GM23338 (cell line): ENCODE measurements around the gene GPR146. TPM values are rescaled to one million over a fixed set of nuclear protein-coding genes. Genes with fewer than 3 reads are reported as not detected.

Experiments
- ATAC-seq: fragments of 200-7000 bp; cut with Tn5 transposase; 3 replicates; pipeline ENCODE4 v1.9.1; 2020
- DNase-seq: peaks from one replicate; pipeline ENCODE4 v3.0.0-alpha.2; 2015; ENCODE audit warnings: low spot score
- H2AFZ ChIP-seq: fragments of 200-600 bp; sonication (generic); 2 replicates; pipeline ENCODE4 v1.8.0; 2016; ENCODE audit warnings: antibody characterized with exemption, mild to moderate bottlenecking, moderate library complexity
- H3F3A ChIP-seq: fragments of 200-600 bp; sonication (generic); replicated peaks from 2 replicates; pipeline ENCODE4 v1.8.0; 2017; ENCODE audit warnings: antibody characterized with exemption, mixed run types, low read depth
- H3K27ac ChIP-seq: fragments of 200-600 bp; sonication (generic); 2 replicates; pipeline ENCODE4 v1.6.1; 2016; ENCODE audit warnings: low read depth
- H3K27me3 ChIP-seq: fragments of 200-600 bp; sonication (generic); 2 replicates; pipeline ENCODE4 v1.8.0; 2016; ENCODE audit warnings: mild to moderate bottlenecking, mixed run types, moderate library complexity; ENCODE audit not compliant: insufficient read depth
- H3K36me3 ChIP-seq: fragments of 200-600 bp; sonication (generic); 2 replicates; pipeline ENCODE4 v1.8.0; 2016; ENCODE audit warnings: mild to moderate bottlenecking; ENCODE audit not compliant: insufficient read depth
- H3K4me1 ChIP-seq: fragments of 200-600 bp; sonication (generic); 2 replicates; pipeline ENCODE4 v1.8.0; 2016; ENCODE audit warnings: mild to moderate bottlenecking, moderate library complexity; ENCODE audit not compliant: insufficient read depth
- H3K4me2 ChIP-seq: fragments of 200-600 bp; sonication (generic); 2 replicates; pipeline ENCODE4 v1.7.1; 2017; ENCODE audit warnings: mixed run types
- H3K4me3 ChIP-seq: fragments of 200-600 bp; sonication (generic); 2 replicates; pipeline ENCODE4 v1.6.1; 2016; ENCODE audit warnings: mixed run types
- H3K79me2 ChIP-seq: fragments of 200-600 bp; sonication (generic); replicated peaks from 2 replicates; pipeline ENCODE4 v1.8.0; 2017; ENCODE audit warnings: mild to moderate bottlenecking; ENCODE audit not compliant: insufficient read depth
- H3K9me2 ChIP-seq: fragments of 200-600 bp; sonication (generic); 2 replicates; pipeline ENCODE4 v1.8.0; 2017; ENCODE audit not compliant: insufficient read depth
- H4K20me1 ChIP-seq: fragments of 200-600 bp; sonication (generic); replicated peaks from 2 replicates; pipeline ENCODE4 v1.8.0; 2017; ENCODE audit warnings: mild to moderate bottlenecking; ENCODE audit not compliant: insufficient read depth
- H3K27ac Mint-ChIP-seq: 2 replicates; pipeline ENCODE4 v1.8.0; 2020; ENCODE audit warnings: inconsistent platforms, mild to moderate bottlenecking, moderate library complexity, mixed read lengths
- H3K27me3 Mint-ChIP-seq: 3 replicates; pipeline ENCODE4 v1.8.0; 2022; ENCODE audit warnings: low read depth, mild to moderate bottlenecking, moderate library complexity, mixed read lengths, inconsistent platforms; ENCODE audit not compliant: insufficient read depth, poor library complexity
- H3K36me3 Mint-ChIP-seq: 3 replicates; pipeline ENCODE4 v1.8.0; 2021; ENCODE audit warnings: low read depth, mild to moderate bottlenecking, inconsistent platforms, moderate library complexity, mixed read lengths
- H3K4me1 Mint-ChIP-seq: 3 replicates; pipeline ENCODE4 v1.8.0; 2020; ENCODE audit warnings: mild to moderate bottlenecking, inconsistent platforms, mixed read lengths
- H3K4me3 Mint-ChIP-seq: 3 replicates; pipeline ENCODE4 v1.8.0; 2021; ENCODE audit warnings: moderate library complexity, mild to moderate bottlenecking, inconsistent platforms, mixed read lengths
- H3K9me3 Mint-ChIP-seq: 3 replicates; pipeline ENCODE4 v1.8.0; 2020; ENCODE audit warnings: moderate library complexity, mild to moderate bottlenecking, inconsistent platforms, mixed read lengths
- CREB1 ChIP-seq: fragments of 250-450 bp; sonication (Bioruptor Pico); IDR thresholded peaks from 2 replicates; pipeline ENCODE4 v1.5.0; 2020; ENCODE audit warnings: low read depth, mild to moderate bottlenecking, moderate library complexity
- EZH2 ChIP-seq: fragments of 200-600 bp; sonication (generic); IDR thresholded peaks from one replicate; pipeline ENCODE4 v1.8.0; 2017; ENCODE audit warnings: antibody characterized with exemption, mild to moderate bottlenecking, low read depth; ENCODE audit not compliant: unreplicated experiment
- EZH2phosphoT487 ChIP-seq: fragments of 200-600 bp; sonication (generic); IDR thresholded peaks from one replicate; pipeline ENCODE4 v1.8.1; 2018; ENCODE audit warnings: antibody characterized with exemption; ENCODE audit not compliant: unreplicated experiment
- JUNB ChIP-seq: IDR thresholded peaks from one replicate; pipeline ENCODE4 v1.6.1; 2016; ENCODE audit warnings: antibody characterized with exemption; ENCODE audit not compliant: unreplicated experiment
- NANOG ChIP-seq: IDR thresholded peaks from 2 replicates; pipeline ENCODE4 v1.6.1; 2016; ENCODE audit warnings: antibody characterized with exemption, borderline replicate concordance
- POLR2AphosphoS5 ChIP-seq: IDR thresholded peaks from 2 replicates; pipeline ENCODE4 v1.6.1; 2016; ENCODE audit warnings: antibody characterized with exemption, low read depth
- STAT1 ChIP-seq: IDR thresholded peaks from one replicate; pipeline ENCODE4 v1.6.1; 2016; ENCODE audit warnings: antibody characterized with exemption; ENCODE audit not compliant: unreplicated experiment
- ZNF114 ChIP-seq: fragments of 250-450 bp; sonication (Bioruptor Pico); IDR thresholded peaks from 2 replicates; pipeline ENCODE4 v1.5.0; 2020; ENCODE audit warnings: mild to moderate bottlenecking, moderate library complexity
- ZNF331 ChIP-seq: fragments of 250-450 bp; sonication (Bioruptor Pico); IDR thresholded peaks from 2 replicates; pipeline ENCODE4 v1.5.0; 2020; ENCODE audit warnings: low read depth, mild to moderate bottlenecking, moderate library complexity
- polyA plus RNA-seq: library from polyadenylated mRNA; unstranded; fragments of >200 nt; fragmentation: Nextera tagmentation; extraction: Ambion mirVana; gene quantifications from 2 replicates; pipeline ENCODE4 v1.2.1, GENCODE V29; 2016
- total RNA-seq: library from RNA; depleted of rRNA; stranded (reverse); fragments of >200 nt; shearing (Covaris generic); gene quantifications from 2 replicates; pipeline ENCODE4 v1.2.3, GENCODE V29; 2014
- TF ChIP-seq, protein P1 (sequence below): IDR thresholded peaks from 2 replicates; pipeline ENCODE4 v1.6.1; 2016; ENCODE audit warnings: antibody characterized with exemption
- TF ChIP-seq, protein P2 (sequence below): fragments of 250-450 bp; sonication (Bioruptor Pico); IDR thresholded peaks from 2 replicates; pipeline ENCODE4 v1.5.0; 2020; ENCODE audit warnings: mild to moderate bottlenecking, moderate library complexity
- TF ChIP-seq, protein P3 (sequence below), 2 experiments: fragments of 200-600 bp in 1 of 2; sonication (generic) in 1 of 2; conservative IDR thresholded peaks; 2 replicates each; pipeline versions ENCODE4 v1.5.1 to v1.6.1; 2016 to 2017; ENCODE audit warnings: antibody characterized with exemption in 2 of 2, low read depth in 2 of 2, mild to moderate bottlenecking in 2 of 2, moderate library complexity in 1 of 2
- TF ChIP-seq, protein P4 (sequence below): IDR thresholded peaks from one replicate; pipeline ENCODE4 v1.6.1; 2018; ENCODE audit warnings: antibody characterized with exemption; ENCODE audit not compliant: unreplicated experiment

GPR146 gene
- total and polyA plus RNA-seq, 2 experiments from 2014 or later = 0.28 to 0.37 TPM

DNA sequence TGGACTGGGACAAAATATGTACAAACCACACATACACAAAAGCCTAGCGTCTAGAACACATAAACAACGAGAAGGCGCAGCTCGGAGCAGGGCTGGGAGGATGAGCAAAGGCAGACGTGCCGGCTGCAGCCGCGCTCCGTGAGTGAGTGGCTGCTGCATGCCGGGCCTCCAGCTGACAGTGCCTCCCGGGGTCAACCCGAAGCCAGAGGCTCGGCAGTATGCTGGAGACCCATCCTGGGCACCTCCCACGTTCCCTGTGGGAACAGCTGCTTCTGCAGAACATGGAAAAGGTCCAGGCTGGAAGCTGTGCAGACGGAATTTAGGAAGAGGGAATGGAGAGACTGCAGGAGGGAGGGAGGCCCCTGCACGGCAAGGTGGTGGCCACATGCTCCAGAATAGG lies 3.6 kb upstream of the GPR146 start:
- H3K79me2 ChIP-seq = peaks cover 21% of the 10 kb centered on the region
- no peak overlapping the region for H3K4me2 ChIP-seq
- H3K27me3 ChIP-seq = no peaks in the 10 kb centered on the region
- H3K9me2 ChIP-seq = no peaks in the 10 kb centered on the region
- peaks cover 6% of the 10 kb centered on the region; the same call in 1 of the 2 replicates for H3F3A ChIP-seq
- no peak overlapping the region for H2AFZ ChIP-seq
- no peaks in the 10 kb centered on the region for H3K36me3 ChIP-seq
- TF ChIP-seq ZNF331 (CRISPR knock-in tag) = no peak
- TF ChIP-seq POLR2AphosphoS5 = no peak
- TF ChIP-seq EZH2phosphoT487 = no peak
- TF ChIP-seq JUNB = no peak
- TF ChIP-seq, protein P1, sequence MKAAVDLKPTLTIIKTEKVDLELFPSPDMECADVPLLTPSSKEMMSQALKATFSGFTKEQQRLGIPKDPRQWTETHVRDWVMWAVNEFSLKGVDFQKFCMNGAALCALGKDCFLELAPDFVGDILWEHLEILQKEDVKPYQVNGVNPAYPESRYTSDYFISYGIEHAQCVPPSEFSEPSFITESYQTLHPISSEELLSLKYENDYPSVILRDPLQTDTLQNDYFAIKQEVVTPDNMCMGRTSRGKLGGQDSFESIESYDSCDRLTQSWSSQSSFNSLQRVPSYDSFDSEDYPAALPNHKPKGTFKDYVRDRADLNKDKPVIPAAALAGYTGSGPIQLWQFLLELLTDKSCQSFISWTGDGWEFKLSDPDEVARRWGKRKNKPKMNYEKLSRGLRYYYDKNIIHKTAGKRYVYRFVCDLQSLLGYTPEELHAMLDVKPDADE = no peak
- TF ChIP-seq ZNF114 (CRISPR knock-in tag) = no peak
- TF ChIP-seq CREB1 (CRISPR knock-in tag) = no peak
- TF ChIP-seq, protein P2, sequence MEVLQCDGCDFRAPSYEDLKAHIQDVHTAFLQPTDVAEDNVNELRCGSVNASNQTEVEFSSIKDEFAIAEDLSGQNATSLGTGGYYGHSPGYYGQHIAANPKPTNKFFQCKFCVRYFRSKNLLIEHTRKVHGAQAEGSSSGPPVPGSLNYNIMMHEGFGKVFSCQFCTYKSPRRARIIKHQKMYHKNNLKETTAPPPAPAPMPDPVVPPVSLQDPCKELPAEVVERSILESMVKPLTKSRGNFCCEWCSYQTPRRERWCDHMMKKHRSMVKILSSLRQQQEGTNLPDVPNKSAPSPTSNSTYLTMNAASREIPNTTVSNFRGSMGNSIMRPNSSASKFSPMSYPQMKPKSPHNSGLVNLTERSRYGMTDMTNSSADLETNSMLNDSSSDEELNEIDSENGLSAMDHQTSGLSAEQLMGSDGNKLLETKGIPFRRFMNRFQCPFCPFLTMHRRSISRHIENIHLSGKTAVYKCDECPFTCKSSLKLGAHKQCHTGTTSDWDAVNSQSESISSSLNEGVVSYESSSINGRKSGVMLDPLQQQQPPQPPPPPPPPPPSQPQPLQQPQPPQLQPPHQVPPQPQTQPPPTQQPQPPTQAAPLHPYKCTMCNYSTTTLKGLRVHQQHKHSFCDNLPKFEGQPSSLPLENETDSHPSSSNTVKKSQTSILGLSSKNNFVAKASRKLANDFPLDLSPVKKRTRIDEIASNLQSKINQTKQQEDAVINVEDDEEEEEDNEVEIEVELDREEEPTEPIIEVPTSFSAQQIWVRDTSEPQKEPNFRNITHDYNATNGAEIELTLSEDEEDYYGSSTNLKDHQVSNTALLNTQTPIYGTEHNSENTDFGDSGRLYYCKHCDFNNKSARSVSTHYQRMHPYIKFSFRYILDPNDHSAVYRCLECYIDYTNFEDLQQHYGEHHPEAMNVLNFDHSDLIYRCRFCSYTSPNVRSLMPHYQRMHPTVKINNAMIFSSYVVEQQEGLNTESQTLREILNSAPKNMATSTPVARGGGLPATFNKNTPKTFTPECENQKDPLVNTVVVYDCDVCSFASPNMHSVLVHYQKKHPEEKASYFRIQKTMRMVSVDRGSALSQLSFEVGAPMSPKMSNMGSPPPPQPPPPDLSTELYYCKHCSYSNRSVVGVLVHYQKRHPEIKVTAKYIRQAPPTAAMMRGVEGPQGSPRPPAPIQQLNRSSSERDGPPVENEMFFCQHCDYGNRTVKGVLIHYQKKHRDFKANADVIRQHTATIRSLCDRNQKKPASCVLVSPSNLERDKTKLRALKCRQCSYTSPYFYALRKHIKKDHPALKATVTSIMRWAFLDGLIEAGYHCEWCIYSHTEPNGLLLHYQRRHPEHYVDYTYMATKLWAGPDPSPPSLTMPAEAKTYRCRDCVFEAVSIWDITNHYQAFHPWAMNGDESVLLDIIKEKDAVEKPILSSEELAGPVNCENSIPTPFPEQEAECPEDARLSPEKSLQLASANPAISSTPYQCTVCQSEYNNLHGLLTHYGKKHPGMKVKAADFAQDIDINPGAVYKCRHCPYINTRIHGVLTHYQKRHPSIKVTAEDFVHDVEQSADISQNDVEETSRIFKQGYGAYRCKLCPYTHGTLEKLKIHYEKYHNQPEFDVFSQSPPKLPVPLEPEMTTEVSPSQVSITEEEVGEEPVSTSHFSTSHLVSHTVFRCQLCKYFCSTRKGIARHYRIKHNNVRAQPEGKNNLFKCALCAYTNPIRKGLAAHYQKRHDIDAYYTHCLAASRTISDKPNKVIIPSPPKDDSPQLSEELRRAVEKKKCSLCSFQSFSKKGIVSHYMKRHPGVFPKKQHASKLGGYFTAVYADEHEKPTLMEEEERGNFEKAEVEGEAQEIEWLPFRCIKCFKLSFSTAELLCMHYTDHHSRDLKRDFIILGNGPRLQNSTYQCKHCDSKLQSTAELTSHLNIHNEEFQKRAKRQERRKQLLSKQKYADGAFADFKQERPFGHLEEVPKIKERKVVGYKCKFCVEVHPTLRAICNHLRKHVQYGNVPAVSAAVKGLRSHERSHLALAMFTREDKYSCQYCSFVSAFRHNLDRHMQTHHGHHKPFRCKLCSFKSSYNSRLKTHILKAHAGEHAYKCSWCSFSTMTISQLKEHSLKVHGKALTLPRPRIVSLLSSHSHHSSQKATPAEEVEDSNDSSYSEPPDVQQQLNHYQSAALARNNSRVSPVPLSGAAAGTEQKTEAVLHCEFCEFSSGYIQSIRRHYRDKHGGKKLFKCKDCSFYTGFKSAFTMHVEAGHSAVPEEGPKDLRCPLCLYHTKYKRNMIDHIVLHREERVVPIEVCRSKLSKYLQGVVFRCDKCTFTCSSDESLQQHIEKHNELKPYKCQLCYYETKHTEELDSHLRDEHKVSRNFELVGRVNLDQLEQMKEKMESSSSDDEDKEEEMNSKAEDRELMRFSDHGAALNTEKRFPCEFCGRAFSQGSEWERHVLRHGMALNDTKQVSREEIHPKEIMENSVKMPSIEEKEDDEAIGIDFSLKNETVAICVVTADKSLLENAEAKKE (CRISPR knock-in tag) = no peak
- no peak for TF ChIP-seq STAT1
- no peak for TF ChIP-seq NANOG
- TF ChIP-seq, protein P3, sequence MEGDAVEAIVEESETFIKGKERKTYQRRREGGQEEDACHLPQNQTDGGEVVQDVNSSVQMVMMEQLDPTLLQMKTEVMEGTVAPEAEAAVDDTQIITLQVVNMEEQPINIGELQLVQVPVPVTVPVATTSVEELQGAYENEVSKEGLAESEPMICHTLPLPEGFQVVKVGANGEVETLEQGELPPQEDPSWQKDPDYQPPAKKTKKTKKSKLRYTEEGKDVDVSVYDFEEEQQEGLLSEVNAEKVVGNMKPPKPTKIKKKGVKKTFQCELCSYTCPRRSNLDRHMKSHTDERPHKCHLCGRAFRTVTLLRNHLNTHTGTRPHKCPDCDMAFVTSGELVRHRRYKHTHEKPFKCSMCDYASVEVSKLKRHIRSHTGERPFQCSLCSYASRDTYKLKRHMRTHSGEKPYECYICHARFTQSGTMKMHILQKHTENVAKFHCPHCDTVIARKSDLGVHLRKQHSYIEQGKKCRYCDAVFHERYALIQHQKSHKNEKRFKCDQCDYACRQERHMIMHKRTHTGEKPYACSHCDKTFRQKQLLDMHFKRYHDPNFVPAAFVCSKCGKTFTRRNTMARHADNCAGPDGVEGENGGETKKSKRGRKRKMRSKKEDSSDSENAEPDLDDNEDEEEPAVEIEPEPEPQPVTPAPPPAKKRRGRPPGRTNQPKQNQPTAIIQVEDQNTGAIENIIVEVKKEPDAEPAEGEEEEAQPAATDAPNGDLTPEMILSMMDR (conservative IDR thresholded peaks at IDR 0.05; ENCODE audit: low read depth in 2 of 2) = no peak
- TF ChIP-seq, protein P4, sequence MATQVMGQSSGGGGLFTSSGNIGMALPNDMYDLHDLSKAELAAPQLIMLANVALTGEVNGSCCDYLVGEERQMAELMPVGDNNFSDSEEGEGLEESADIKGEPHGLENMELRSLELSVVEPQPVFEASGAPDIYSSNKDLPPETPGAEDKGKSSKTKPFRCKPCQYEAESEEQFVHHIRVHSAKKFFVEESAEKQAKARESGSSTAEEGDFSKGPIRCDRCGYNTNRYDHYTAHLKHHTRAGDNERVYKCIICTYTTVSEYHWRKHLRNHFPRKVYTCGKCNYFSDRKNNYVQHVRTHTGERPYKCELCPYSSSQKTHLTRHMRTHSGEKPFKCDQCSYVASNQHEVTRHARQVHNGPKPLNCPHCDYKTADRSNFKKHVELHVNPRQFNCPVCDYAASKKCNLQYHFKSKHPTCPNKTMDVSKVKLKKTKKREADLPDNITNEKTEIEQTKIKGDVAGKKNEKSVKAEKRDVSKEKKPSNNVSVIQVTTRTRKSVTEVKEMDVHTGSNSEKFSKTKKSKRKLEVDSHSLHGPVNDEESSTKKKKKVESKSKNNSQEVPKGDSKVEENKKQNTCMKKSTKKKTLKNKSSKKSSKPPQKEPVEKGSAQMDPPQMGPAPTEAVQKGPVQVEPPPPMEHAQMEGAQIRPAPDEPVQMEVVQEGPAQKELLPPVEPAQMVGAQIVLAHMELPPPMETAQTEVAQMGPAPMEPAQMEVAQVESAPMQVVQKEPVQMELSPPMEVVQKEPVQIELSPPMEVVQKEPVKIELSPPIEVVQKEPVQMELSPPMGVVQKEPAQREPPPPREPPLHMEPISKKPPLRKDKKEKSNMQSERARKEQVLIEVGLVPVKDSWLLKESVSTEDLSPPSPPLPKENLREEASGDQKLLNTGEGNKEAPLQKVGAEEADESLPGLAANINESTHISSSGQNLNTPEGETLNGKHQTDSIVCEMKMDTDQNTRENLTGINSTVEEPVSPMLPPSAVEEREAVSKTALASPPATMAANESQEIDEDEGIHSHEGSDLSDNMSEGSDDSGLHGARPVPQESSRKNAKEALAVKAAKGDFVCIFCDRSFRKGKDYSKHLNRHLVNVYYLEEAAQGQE = no peak
- TF ChIP-seq EZH2 = no peak
- H3K4me1 Mint-ChIP-seq = peaks cover 31% of the 10 kb centered on the region
- H3K9me3 Mint-ChIP-seq = peaks cover 19% of the 10 kb centered on the region
- ATAC-seq (peak; percentile 4; the same call in 1 of the 3 replicates), DNase-seq (no peak)
- no peak overlapping the region for H3K4me3 Mint-ChIP-seq
- H3K27ac Mint-ChIP-seq = no peak overlapping the region
- H4K20me1 ChIP-seq = no peaks in the 10 kb centered on the region; the same call in 1 of the 2 replicates
- H3K4me1 ChIP-seq = peaks cover 11% of the 10 kb centered on the region
- no peak overlapping the region for H3K27ac ChIP-seq
- peaks cover 15% of the 10 kb centered on the region for H3K36me3 Mint-ChIP-seq
- H3K4me3 ChIP-seq = no peak overlapping the region
- peaks cover 1% of the 10 kb centered on the region for H3K27me3 Mint-ChIP-seq
